GM23338 (cell line): Measurements from ENCODE around the gene ETFA.

Experiments used
- CTCF ChIP-seq, 2 experiments: fragments of 200-600 bp in 1 of 2; sonication (generic) in 1 of 2; conservative IDR thresholded peaks; 2 replicates each; pipeline versions ENCODE4 v1.5.1 to v1.6.1; 2016 to 2017; ENCODE audit warnings: antibody characterized with exemption in 2 of 2, low read depth in 2 of 2, mild to moderate bottlenecking in 2 of 2, moderate library complexity in 1 of 2
- EZH2 ChIP-seq: fragments of 200-600 bp; sonication (generic); IDR thresholded peaks from one replicate; pipeline ENCODE4 v1.8.0; 2017; ENCODE audit warnings: antibody characterized with exemption, mild to moderate bottlenecking, low read depth; ENCODE audit not compliant: unreplicated experiment
- POLR2AphosphoS5 ChIP-seq: IDR thresholded peaks from 2 replicates; pipeline ENCODE4 v1.6.1; 2016; ENCODE audit warnings: antibody characterized with exemption, low read depth
- REST ChIP-seq: IDR thresholded peaks from one replicate; pipeline ENCODE4 v1.6.1; 2018; ENCODE audit warnings: antibody characterized with exemption; ENCODE audit not compliant: unreplicated experiment

- TF ChIP-seq POLR2AphosphoS5 (no peak), CTCF (conservative IDR thresholded peaks at IDR 0.05; ENCODE audit: low read depth in 2 of 2) (no peak), EZH2 (no peak), REST (no peak)
Measured at GRCh38 chr15:76320012-76320411, 8.7 kb upstream of the ETFA start.
